GM12872 (cell line): Measurements from ENCODE around the gene MRPL39.

ENCODE experiments used
- TF ChIP-seq, protein P1 (sequence below): IDR thresholded peaks from 3 replicates; pipeline ENCODE4 v1.5.1; 2011; ENCODE audit warnings: low read depth, mild to moderate bottlenecking, low read length, moderate library complexity; ENCODE audit not compliant: insufficient read depth

Gene MRPL39

DNA sequence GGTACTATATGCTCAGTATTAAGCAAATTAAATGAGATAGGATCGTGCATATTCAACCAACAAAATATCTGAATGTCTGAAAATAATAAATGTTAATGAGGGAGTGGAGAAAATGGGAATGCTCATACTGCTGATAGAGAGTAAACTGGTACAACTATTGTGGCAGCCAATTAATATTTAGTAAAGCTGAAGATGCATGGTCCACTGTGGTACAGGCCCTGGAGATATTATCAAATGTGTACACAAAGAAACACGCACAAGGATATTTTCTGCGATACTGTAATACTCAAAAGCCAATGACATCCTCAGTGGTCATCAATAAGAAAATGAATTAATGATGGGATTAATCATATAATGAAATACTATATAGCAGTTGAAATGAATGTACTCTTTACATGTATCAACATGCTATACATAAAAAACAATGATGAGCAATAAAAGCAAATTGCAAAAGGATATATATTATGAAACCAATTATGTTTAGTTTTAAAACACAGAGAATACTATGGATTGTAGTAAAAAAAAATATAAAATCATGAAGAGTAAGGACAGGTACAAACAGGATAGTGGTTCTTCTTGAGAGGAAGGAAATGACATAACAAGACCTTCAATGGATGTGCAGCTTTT lies 25.0 kb downstream of the MRPL39 start:
- TF ChIP-seq, protein P1, sequence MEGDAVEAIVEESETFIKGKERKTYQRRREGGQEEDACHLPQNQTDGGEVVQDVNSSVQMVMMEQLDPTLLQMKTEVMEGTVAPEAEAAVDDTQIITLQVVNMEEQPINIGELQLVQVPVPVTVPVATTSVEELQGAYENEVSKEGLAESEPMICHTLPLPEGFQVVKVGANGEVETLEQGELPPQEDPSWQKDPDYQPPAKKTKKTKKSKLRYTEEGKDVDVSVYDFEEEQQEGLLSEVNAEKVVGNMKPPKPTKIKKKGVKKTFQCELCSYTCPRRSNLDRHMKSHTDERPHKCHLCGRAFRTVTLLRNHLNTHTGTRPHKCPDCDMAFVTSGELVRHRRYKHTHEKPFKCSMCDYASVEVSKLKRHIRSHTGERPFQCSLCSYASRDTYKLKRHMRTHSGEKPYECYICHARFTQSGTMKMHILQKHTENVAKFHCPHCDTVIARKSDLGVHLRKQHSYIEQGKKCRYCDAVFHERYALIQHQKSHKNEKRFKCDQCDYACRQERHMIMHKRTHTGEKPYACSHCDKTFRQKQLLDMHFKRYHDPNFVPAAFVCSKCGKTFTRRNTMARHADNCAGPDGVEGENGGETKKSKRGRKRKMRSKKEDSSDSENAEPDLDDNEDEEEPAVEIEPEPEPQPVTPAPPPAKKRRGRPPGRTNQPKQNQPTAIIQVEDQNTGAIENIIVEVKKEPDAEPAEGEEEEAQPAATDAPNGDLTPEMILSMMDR: no peak

DNA sequence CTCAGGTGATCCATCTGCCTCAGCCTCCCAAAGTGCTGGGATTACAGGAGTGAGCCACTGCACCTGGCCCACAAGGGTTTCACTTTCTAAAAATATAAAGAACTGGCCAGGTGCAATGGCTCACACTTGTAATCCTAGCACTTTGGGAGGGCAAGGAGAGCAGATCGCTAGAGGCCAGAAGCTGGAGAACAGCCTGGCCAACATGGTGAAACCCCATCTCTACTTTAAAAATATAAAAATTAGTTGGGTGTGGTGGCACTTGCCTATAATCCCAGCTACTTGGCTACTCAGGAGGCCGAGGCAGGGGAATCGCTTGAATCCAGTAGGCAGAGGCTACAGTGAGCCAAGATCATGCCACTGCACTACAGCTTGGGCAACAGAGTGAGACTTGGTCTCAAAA lies 25.7 kb downstream of the MRPL39 start:
- TF ChIP-seq, protein P1: no peak

DNA sequence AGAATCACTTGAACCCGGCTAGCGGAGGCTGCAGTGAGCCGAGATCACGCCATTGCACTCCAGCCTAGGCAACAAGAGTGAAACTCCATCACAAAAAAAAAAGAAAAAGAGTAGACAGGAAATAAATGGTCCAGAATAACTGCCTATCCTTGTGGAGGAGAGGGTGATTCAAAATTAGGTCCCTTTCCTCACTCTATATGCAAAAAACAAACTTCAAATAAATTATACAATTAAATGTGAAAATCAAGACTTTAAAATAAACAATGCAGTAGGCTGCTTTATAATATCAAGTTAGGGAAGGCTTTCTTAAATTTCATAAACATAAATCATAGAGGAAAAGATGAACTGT lies 26.4 kb downstream of the MRPL39 start:
- TF ChIP-seq, protein P1: no peak

DNA sequence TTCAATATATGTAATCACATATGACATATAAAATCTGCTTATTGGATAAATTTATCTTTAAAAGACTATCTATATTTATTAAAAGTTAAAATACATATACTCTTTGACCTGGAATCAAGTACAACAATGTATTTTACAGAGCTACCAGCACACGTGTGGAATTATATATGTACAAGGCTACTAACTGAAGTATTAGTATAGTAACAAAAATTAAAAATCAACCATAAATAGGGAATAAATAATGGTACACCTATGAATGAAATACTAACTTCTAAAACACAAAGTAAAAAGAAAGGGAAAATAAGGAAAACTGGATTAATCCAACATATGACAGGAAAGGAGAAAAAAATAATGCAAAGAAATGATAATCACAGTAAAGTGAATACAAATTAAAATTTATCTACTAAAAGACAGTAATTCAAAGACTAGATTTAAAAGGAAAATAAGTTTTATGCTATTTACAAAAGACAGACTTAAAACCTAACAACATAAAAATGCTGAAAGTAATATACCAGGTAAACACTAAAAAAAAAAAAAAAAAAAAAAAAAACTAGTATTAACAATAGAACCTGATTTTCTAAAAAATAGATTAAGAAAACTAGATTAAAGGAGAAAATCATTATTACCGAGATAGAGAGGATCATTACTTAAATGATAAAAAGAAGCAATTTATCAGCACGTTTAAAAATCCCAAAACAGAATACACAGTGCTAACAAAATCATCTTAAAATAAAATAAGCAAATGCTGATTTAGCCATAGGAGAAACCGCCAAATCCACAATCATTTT lies 27.9 kb downstream of the MRPL39 start:
- TF ChIP-seq, protein P1: no peak

DNA sequence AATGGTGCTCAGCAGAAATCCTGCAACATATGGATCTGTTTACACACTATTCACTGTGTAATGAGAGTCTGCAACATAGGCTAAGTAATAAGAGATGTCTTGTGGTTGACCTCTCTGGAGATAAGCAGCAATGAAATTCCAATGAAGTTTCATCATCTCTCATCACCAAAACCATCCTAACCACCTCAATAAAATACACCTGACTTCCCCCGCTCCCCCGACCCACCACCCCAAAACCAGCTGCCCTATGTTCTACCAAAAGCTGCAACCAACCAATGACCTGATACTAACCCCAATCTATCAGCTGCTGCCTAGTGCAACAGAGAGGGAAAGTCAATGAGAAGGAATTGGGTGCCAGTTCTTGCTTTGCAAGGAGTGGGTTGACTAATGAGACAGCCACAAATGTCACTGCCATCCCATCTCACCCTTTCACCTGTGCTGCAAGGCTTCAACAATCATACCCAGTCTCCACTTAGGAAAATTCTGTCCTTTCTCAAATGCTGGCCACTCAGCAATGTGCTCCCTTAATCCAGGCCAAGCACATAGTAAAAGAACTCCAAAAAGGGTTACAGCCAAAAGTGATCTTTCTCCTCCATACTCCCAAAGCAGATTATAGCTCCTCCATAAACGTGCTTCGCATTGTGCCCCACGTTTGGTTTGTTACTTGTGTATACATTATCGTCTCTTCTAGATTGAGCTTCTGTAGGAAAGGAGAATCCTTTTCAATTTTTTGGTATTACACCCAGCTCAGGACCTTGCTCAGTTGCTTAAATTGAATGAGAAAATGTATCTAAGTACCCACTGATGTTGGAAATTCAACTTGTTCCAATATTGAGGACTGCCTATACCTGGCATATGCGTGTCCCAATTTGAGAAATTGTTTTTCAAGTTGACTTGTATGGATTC lies 29.0 kb downstream of the MRPL39 start:
- TF ChIP-seq, protein P1: no peak

DNA sequence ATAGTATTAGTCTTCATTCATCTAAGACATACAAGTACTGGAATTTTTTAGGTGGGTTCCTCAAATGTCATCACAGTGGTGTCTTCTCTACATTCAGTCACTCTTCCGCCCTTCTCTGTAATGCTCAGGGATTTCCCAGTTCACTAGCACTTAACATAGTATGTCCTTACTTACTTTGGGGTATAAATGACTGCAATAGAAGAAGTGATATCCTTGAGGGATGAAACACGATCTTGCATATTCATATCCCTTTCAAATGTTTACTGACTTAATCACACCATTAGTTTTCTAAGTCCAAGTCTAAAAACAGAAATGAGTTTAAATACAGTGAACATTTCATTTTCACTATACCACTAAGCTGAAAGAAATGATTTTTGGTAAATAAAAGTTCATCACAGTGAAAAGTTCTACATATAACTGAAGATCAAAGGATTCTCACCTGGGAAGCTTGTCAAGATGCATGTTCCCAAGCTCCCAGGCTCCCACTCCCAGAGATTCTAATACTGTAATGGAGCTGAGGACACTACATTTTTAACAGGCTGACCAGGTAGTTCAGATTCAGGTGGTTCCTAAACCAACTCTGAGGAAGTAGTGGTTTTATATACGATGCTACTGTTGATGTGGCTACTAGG lies 29.7 kb downstream of the MRPL39 start:
- TF ChIP-seq, protein P1: no peak
